B cell (primary cell): ENCODE data around the gene TRIM9. TPM values are rescaled to one million over a fixed set of nuclear protein-coding genes. Genes with fewer than 3 reads are reported as not detected.

ENCODE experiments used
- ATAC-seq: fragments of 200-7000 bp; cut with Tn5 transposase; one replicate; pipeline ENCODE4 v1.10.0; 2021; ENCODE audit warnings: low read depth, mild to moderate bottlenecking, moderate number of reproducible peaks, moderate library complexity
- CTCF ChIA-PET: fragments of 350-600 bp; sonication (Branson Sonifier 250); formaldehyde crosslinking; loops from one replicate; lab custom pipeline; 2021; ENCODE audit warnings: antibody characterized with exemption, inconsistent platforms; lab: Charles Lee
- POLR2A ChIA-PET: fragments of 350-600 bp; sonication (Branson Sonifier 250); formaldehyde crosslinking; loops from one replicate; lab custom pipeline; 2021; ENCODE audit warnings: antibody characterized with exemption; lab: Charles Lee
- DNase-seq: peaks from one replicate; pipeline ENCODE4 v3.0.0; 2013
- H2AFZ ChIP-seq: 2 replicates; pipeline ENCODE4 v1.6.1; 2012; ENCODE audit warnings: mild to moderate bottlenecking, low read depth, low read length; ENCODE audit not compliant: insufficient read depth, poor library complexity, severe bottlenecking
- H3K27ac ChIP-seq, 2 donors: 1 replicate in 1 of 2; 2 replicates in 1 of 2; pipeline ENCODE4 v1.5.1; 2012 to 2013; ENCODE audit warnings: low read length in 2 of 2, mild to moderate bottlenecking in 2 of 2, moderate library complexity in 1 of 2
- H3K27me3 ChIP-seq, 4 experiments: fragments of 200-600 bp in 1 of 4; sonication (generic) in 1 of 4; replicated peaks in 1 of 4; 1 replicate in 2 of 4; 2 replicates in 2 of 4; pipeline versions ENCODE4 v1.6.1 to v1.7.0; 2013 to 2016; ENCODE audit warnings: low read length in 3 of 4, mild to moderate bottlenecking in 2 of 4, mixed read lengths in 1 of 4, moderate library complexity in 1 of 4; ENCODE audit not compliant: insufficient read depth in 4 of 4, control insufficient read depth in 3 of 4; ENCODE audit errors: control extremely low read depth in 1 of 4
- H3K36me3 ChIP-seq, 2 experiments: replicated peaks in 1 of 2; 1 replicate in 1 of 2; 2 replicates in 1 of 2; pipeline versions ENCODE4 v1.6.1 to v1.7.1; 2013; ENCODE audit warnings: low read length in 1 of 2; ENCODE audit not compliant: insufficient read depth in 2 of 2, control insufficient read depth in 1 of 2; ENCODE audit errors: control extremely low read depth in 1 of 2, extremely low read depth in 1 of 2
- H3K4me1 ChIP-seq, 2 donors: fragments of 200-600 bp in 1 of 2; sonication (generic) in 1 of 2; 1 replicate in 1 of 2; 2 replicates in 1 of 2; pipeline versions ENCODE4 v1.5.1 to v1.6.1; 2013 to 2017; ENCODE audit warnings: low read length in 2 of 2; ENCODE audit not compliant: control insufficient read depth in 2 of 2, insufficient read depth in 2 of 2
- H3K4me2 ChIP-seq: replicated peaks from 2 replicates; pipeline ENCODE3; 2012; ENCODE audit warnings: mild to moderate bottlenecking, low read depth, low read length; ENCODE audit not compliant: poor library complexity, severe bottlenecking
- H3K4me3 ChIP-seq, 5 experiments: fragments of 200-600 bp in 1 of 5; sonication (generic) in 1 of 5; 1 replicate in 3 of 5; 2 replicates in 2 of 5; pipeline versions ENCODE4 v1.5.1 to v1.7.0; 2011 to 2016; ENCODE audit warnings: low read length in 4 of 5, mild to moderate bottlenecking in 4 of 5, low read depth in 2 of 5, control low read depth in 1 of 5, moderate library complexity in 1 of 5; ENCODE audit not compliant: insufficient read depth in 1 of 5; ENCODE audit errors: control extremely low read depth in 1 of 5, extremely low read depth in 1 of 5
- H3K79me2 ChIP-seq: fragments of 200-600 bp; sonication (generic); one replicate; pipeline ENCODE4 v1.6.0; 2016; ENCODE audit warnings: low read length; ENCODE audit not compliant: control insufficient read depth, insufficient read depth
- H3K9ac ChIP-seq: fragments of 200-600 bp; sonication (generic); 2 replicates; pipeline ENCODE4 v1.6.1; 2017; ENCODE audit warnings: mild to moderate bottlenecking, low read length, moderate library complexity
- H3K9me3 ChIP-seq, 3 donors: one replicate each; pipeline versions ENCODE4 v1.6.1 to v1.7.1; 2013; ENCODE audit warnings: low read length in 2 of 3; ENCODE audit not compliant: control insufficient read depth in 2 of 3, insufficient read depth in 1 of 3; ENCODE audit errors: control extremely low read depth in 1 of 3
- H4K20me1 ChIP-seq: 2 replicates; pipeline ENCODE4 v1.6.0; 2012; ENCODE audit warnings: mild to moderate bottlenecking, low read length; ENCODE audit not compliant: insufficient read depth, control insufficient read depth, poor library complexity, severe bottlenecking
- H3K27ac Mint-ChIP-seq: one replicate; pipeline ENCODE4 v1.8.0; 2021; ENCODE audit warnings: mixed read lengths
- H3K27me3 Mint-ChIP-seq: one replicate; pipeline ENCODE4 v1.8.0; 2021; ENCODE audit warnings: mixed read lengths
- H3K4me1 Mint-ChIP-seq: one replicate; pipeline ENCODE4 v1.8.0; 2021; ENCODE audit warnings: mixed read lengths
- H3K4me3 Mint-ChIP-seq: one replicate; pipeline ENCODE4 v1.8.0; 2021; ENCODE audit warnings: mixed read lengths
- H3K9me3 Mint-ChIP-seq: one replicate; pipeline ENCODE4 v1.8.0; 2022; ENCODE audit warnings: mixed read lengths; ENCODE audit not compliant: insufficient read depth
- EZH2 ChIP-seq: IDR thresholded peaks from 2 replicates; pipeline ENCODE4 v1.6.1; 2012; ENCODE audit warnings: borderline replicate concordance, low read depth, mild to moderate bottlenecking, moderate library complexity, low read length; ENCODE audit not compliant: insufficient read depth, poor library complexity, severe bottlenecking
- WGBS: methylation state at CpG from one replicate; pipeline ENCODE4 v1.1.5; 2013; ENCODE audit warnings: missing lambda C conversion rate; ENCODE audit not compliant: insufficient coverage; 5-methylcytosine and 5-hydroxymethylcytosine counted together
- intact Hi-C: fragments of 100-400 bp; cut with micrococcal nuclease; formaldehyde crosslinking; loops from one replicate; pipeline ENCODE4 v1.10.0; 2022
- polyA plus RNA-seq: library from polyadenylated mRNA; depleted of rRNA; stranded (reverse); fragments of >200 nt; gene quantifications from 2 replicates; pipeline ENCODE4 v1.2.3, GENCODE V29; 2012
- total RNA-seq, 2 donors: library from RNA; stranded (reverse); fragments of 120-200 nt in 1 of 2; gene quantifications; 1 replicate in 1 of 2; 2 replicates in 1 of 2; pipeline versions ENCODE4 v1.2.3 to v1.2.4, GENCODE V29; 2013 to 2022
- TF ChIP-seq, protein P1 (sequence below): fragments of 200-600 bp; IDR thresholded peaks from one replicate; pipeline ENCODE4 v1.8.0; 2022; ENCODE audit warnings: antibody characterized with exemption, mild to moderate bottlenecking

Gene TRIM9
- total and polyA plus RNA-seq, 2 donors (not counting 1 experiment from before 2014, with no cell fraction given), result 0.24 to 0.32 TPM

DNA sequence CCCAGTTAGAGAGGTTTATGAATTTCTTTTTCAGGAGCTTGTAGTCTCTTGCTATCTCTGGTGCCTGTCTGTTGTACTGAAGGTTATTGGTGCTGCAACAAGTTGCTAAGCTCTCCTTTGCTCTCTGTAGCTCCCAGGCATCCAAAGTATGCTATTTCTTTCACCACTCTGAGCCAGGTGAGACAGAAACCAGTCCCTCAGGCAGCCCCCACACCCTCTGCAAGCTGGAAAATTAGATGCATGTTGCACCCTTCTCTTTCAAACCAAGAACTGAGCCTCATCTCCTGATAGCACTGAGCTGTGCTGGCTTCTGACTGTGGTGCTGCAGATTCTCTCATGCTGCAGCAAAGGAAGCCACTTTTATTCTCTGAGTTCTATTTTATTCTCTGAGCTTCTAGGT, 9.6 kb upstream of the TRIM9 start:
- H3K27ac ChIP-seq, result no peak overlapping the region
- Mint-ChIP-seq H3K27me3 (peaks cover 29% of the 10 kb centered on the region), H3K4me1 (peaks cover 3% of the 10 kb centered on the region), H3K4me3 (no peak overlapping the region), H3K9me3 (no peaks in the 10 kb centered on the region), H3K27ac (no peak overlapping the region)
- H3K9me3 ChIP-seq, result no peaks in the 10 kb centered on the region
- H4K20me1 ChIP-seq, result no peaks in the 10 kb centered on the region
- no peaks in the 10 kb centered on the region for H3K36me3 ChIP-seq
- H3K4me1 ChIP-seq, result peaks cover 0 to 4% of the 10 kb centered on the region in 2 donors
- DNase-seq (no peak), ATAC-seq (no peak)
- TF ChIP-seq EZH2, result no peak
- TF ChIP-seq, protein P1, sequence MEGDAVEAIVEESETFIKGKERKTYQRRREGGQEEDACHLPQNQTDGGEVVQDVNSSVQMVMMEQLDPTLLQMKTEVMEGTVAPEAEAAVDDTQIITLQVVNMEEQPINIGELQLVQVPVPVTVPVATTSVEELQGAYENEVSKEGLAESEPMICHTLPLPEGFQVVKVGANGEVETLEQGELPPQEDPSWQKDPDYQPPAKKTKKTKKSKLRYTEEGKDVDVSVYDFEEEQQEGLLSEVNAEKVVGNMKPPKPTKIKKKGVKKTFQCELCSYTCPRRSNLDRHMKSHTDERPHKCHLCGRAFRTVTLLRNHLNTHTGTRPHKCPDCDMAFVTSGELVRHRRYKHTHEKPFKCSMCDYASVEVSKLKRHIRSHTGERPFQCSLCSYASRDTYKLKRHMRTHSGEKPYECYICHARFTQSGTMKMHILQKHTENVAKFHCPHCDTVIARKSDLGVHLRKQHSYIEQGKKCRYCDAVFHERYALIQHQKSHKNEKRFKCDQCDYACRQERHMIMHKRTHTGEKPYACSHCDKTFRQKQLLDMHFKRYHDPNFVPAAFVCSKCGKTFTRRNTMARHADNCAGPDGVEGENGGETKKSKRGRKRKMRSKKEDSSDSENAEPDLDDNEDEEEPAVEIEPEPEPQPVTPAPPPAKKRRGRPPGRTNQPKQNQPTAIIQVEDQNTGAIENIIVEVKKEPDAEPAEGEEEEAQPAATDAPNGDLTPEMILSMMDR, result no peak
- no peak overlapping the region for H3K4me3 ChIP-seq
- H3K9ac ChIP-seq, result no peak overlapping the region
- H3K4me2 ChIP-seq, result no peak overlapping the region
- intact Hi-C loops, result no loop called here
- POLR2A ChIA-PET, result no interaction called here
- peaks cover 0 to 10% (median 3%) of the 10 kb centered on the region in 4 experiments for H3K27me3 ChIP-seq
- CTCF ChIA-PET, result interaction anchor here (0.6 to 0.8 kb wide), 2 partner anchors 9 to 1175 kb away, joined by 3 to 4 read pairs; partner anchors contain the start of gene TRIM9
- no peak overlapping the region for H2AFZ ChIP-seq
- H3K79me2 ChIP-seq, result no peaks in the 10 kb centered on the region

DNA sequence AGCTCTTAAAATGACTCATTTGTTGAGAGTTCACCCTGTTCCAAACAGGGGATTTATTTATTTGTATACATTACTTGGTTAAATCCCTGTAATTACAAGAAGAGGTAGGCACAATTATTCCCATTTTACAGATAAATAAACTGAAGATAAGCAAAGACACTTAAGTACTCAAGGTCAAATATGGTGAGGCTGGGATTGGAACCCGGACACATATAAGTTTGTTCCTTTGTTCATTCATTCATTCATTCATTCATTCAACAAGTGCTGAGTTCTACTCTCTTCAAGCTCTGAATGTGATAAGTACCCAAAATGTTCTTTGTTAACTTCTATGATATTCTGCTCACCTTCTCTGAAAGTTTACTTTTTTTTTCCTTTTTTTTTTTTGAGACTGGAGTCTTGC, 2.4 kb upstream of the TRIM9 start:
- ChIA-PET CTCF (no interaction called here), POLR2A (no interaction called here)
- H3K79me2 ChIP-seq, result no peaks in the 10 kb centered on the region
- no CpG with 5 or more reads among the region's 1 CpG for WGBS
- H3K9me3 ChIP-seq, result peaks cover 0 to 20% (median 0%) of the 10 kb centered on the region in 3 donors
- Mint-ChIP-seq H3K27ac (no peak overlapping the region), H3K4me3 (no peak overlapping the region), H3K4me1 (peaks cover 23% of the 10 kb centered on the region), H3K9me3 (no peaks in the 10 kb centered on the region), H3K27me3 (peaks cover 49% of the 10 kb centered on the region)
- H2AFZ ChIP-seq, result no peak overlapping the region
- intact Hi-C loops, result loop anchor here (5.0 to 10.0 kb wide), 7 partner anchors 148 to 1598 kb away; partner anchors contain the start of genes ERO1A, FRMD6, GPR137C and POLE2
- peaks cover 0 to 35% (median 17%) of the 10 kb centered on the region in 4 experiments for H3K27me3 ChIP-seq
- H3K4me3 ChIP-seq, result no peak overlapping the region
- H3K27ac ChIP-seq, result no peak overlapping the region
- H4K20me1 ChIP-seq, result no peaks in the 10 kb centered on the region
- H3K36me3 ChIP-seq, result no peaks in the 10 kb centered on the region
- TF ChIP-seq, protein P1, result no peak
- no peak for TF ChIP-seq EZH2
- no peak overlapping the region for H3K9ac ChIP-seq
- H3K4me1 ChIP-seq, result peaks cover 21 to 24% of the 10 kb centered on the region in 2 donors
- no peak overlapping the region for H3K4me2 ChIP-seq
- no peak for ATAC-seq
- DNase-seq, result no peak
